SK-N-SH (cell line): ENCODE measurements around the gene LENG1.

Experiments used
- CTCF ChIP-seq: fragments of 200-600 bp; sonication (generic); IDR thresholded peaks from 2 replicates; pipeline ENCODE4 v1.6.1; 2017; ENCODE audit warnings: antibody characterized with exemption, mild to moderate bottlenecking, moderate library complexity
- EP300 ChIP-seq, 2 experiments: IDR thresholded peaks; 2 replicates each; pipeline versions ENCODE4 v1.4.0 to v1.6.1; 2012; ENCODE audit warnings: borderline replicate concordance in 1 of 2, low read depth in 1 of 2, low read length in 1 of 2
- FOXM1 ChIP-seq: IDR thresholded peaks from 2 replicates; pipeline ENCODE4 v1.4.0; 2012; ENCODE audit warnings: low read depth, mild to moderate bottlenecking
- JUND ChIP-seq: IDR thresholded peaks from 2 replicates; pipeline ENCODE4 v1.4.0; 2012
- MAX ChIP-seq: IDR thresholded peaks from 2 replicates; pipeline ENCODE4 v1.4.0; 2012; ENCODE audit warnings: low read depth
- MEF2A ChIP-seq: IDR thresholded peaks from 2 replicates; pipeline ENCODE4 v1.4.0; 2012; ENCODE audit warnings: low read depth, borderline replicate concordance
- NRF1 ChIP-seq: IDR thresholded peaks from 2 replicates; pipeline ENCODE4 v1.6.1; 2012; ENCODE audit warnings: low read depth, mild to moderate bottlenecking, low read length
- POLR2AphosphoS5 ChIP-seq: IDR thresholded peaks from 2 replicates; pipeline ENCODE4 v1.6.1; 2012; ENCODE audit warnings: low read depth, low read length
- SIN3A ChIP-seq: IDR thresholded peaks from 2 replicates; pipeline ENCODE4 v1.6.1; 2012; ENCODE audit warnings: low read depth, mild to moderate bottlenecking, low read length, moderate library complexity, borderline replicate concordance
- SMC3 ChIP-seq: IDR thresholded peaks from 2 replicates; pipeline ENCODE4 v1.6.1; 2012; ENCODE audit warnings: low read depth, low read length, improper control_type of control experiment
- TF ChIP-seq, protein P1 (sequence below): IDR thresholded peaks from 2 replicates; pipeline ENCODE4 v1.4.0; 2012; ENCODE audit warnings: low read depth, borderline replicate concordance
- TF ChIP-seq, protein P2 (sequence below): fragments of 150-350 bp; IDR thresholded peaks from 2 replicates; pipeline ENCODE4 v1.6.1; 2017; ENCODE audit warnings: antibody characterized with exemption, low read length, low read depth, borderline replicate concordance
- TF ChIP-seq, protein P3 (sequence below): IDR thresholded peaks from 2 replicates; pipeline ENCODE4 v1.4.0; 2012; ENCODE audit warnings: low read depth, borderline replicate concordance

- TF ChIP-seq SIN3A (no peak), POLR2AphosphoS5 (no peak), FOXM1 (no peak), CTCF (no peak), NRF1 (no peak), MAX (no peak), MEF2A (no peak), JUND (no peak), EP300 (IDR thresholded peaks at IDR 0.05; ENCODE audit: borderline replicate concordance in 1 of 2, low read depth in 1 of 2, low read length in 1 of 2) (no peak), SMC3 (no peak)
- TF ChIP-seq, protein P1, sequence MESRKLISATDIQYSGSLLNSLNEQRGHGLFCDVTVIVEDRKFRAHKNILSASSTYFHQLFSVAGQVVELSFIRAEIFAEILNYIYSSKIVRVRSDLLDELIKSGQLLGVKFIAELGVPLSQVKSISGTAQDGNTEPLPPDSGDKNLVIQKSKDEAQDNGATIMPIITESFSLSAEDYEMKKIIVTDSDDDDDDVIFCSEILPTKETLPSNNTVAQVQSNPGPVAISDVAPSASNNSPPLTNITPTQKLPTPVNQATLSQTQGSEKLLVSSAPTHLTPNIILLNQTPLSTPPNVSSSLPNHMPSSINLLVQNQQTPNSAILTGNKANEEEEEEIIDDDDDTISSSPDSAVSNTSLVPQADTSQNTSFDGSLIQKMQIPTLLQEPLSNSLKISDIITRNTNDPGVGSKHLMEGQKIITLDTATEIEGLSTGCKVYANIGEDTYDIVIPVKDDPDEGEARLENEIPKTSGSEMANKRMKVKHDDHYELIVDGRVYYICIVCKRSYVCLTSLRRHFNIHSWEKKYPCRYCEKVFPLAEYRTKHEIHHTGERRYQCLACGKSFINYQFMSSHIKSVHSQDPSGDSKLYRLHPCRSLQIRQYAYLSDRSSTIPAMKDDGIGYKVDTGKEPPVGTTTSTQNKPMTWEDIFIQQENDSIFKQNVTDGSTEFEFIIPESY = no peak
- TF ChIP-seq, protein P2, sequence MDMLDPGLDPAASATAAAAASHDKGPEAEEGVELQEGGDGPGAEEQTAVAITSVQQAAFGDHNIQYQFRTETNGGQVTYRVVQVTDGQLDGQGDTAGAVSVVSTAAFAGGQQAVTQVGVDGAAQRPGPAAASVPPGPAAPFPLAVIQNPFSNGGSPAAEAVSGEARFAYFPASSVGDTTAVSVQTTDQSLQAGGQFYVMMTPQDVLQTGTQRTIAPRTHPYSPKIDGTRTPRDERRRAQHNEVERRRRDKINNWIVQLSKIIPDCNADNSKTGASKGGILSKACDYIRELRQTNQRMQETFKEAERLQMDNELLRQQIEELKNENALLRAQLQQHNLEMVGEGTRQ = no peak
- TF ChIP-seq, protein P3, sequence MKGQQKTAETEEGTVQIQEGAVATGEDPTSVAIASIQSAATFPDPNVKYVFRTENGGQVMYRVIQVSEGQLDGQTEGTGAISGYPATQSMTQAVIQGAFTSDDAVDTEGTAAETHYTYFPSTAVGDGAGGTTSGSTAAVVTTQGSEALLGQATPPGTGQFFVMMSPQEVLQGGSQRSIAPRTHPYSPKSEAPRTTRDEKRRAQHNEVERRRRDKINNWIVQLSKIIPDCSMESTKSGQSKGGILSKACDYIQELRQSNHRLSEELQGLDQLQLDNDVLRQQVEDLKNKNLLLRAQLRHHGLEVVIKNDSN = no peak
These were observed 19.8 kb upstream of the LENG1 start for GRCh38 chr19:54179262-54179852.
